IPS-18c (cell line): ENCODE measurements around the gene NOTCH2.
"Not testable (repeated sequence)": the region's sequence is repeated elsewhere in the genome, so short reads cannot be mapped to it uniquely, and the experiment has no call there.

Source experiments
- H3K4me3 ChIP-seq: 2 replicates; pipeline ENCODE4 v1.7.0; 2013; ENCODE audit warnings: low read depth, mild to moderate bottlenecking, low read length, moderate library complexity; ENCODE audit not compliant: insufficient read depth
- H3K9me3 ChIP-seq: one replicate; pipeline ENCODE4 v1.6.1; 2013; ENCODE audit warnings: mild to moderate bottlenecking, low read length, moderate library complexity; ENCODE audit not compliant: control insufficient read depth, insufficient read depth

The NOTCH2 gene

GRCh38 chr1:120069067-120069919 lies at the start of gene NOTCH2:
NOTCH2 (minus strand) TSS chr1:120069662; CDS start chr1:120069406, 256 bp downstream.
- H3K4me3 ChIP-seq = peak within 1 kb of the TSS; percentile 43; the same call in 1 of the 2 replicates
- H3K9me3 ChIP-seq = not testable (repeated sequence)

DNA sequence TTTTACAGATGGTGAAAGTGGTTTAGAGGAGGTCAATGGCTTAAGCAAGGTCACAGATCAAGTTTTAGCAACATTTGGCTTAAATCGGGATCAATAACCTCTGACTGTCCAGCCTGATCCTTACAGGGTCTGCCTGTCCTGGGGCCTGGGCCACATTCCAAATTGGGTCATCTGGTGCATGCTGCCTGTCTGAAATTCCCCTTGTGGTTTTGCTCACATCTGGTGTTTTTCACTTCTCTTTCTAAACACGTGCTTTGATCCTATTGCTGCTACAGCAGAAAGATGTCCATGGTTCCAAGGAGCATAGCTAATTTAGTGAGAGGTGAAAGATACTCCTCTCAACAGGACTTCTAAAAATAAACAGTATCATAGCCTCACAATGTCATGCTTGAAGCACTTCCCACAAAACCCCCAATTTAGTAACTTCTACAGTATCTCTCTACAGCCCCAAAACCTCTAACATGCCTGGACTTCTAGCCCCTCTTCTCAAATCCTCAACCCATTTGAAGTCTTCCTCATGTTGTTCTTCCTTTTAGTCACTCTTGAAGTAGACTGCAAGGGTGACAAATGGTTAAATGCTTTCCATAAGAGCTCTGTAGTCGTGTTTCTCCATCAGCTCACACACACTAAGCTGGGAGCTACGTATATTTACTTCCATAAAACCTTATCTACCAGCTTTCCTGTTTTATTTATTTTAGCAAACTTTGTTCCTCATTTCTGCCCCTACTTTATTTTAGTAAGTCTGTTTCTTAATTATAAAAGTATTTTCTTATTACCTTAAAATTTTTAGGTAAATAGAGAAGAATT lies 48.1 kb upstream of the NOTCH2 start:
- not testable (repeated sequence) for H3K9me3 ChIP-seq, H3K4me3 ChIP-seq

DNA sequence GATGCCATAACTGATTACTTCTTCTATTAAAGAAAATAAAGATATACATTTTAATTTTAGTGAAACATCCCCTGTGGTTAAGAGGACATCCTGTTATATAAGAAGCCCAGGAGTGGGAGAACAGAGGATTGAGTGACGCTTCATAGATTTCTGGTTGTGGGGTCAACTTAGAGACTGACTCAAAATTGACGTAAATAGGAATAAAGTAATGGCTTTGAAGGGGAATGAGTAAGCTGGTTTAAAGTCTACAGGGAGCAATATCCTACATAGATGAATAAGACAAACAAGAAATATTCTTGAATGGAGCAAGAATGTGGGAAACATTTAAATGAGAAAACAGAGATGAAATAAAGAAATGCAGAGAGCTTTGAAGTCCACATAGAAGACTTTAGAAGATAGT lies 46.6 kb upstream of the NOTCH2 start:
- H3K9me3 ChIP-seq, H3K4me3 ChIP-seq: not testable (repeated sequence)

DNA sequence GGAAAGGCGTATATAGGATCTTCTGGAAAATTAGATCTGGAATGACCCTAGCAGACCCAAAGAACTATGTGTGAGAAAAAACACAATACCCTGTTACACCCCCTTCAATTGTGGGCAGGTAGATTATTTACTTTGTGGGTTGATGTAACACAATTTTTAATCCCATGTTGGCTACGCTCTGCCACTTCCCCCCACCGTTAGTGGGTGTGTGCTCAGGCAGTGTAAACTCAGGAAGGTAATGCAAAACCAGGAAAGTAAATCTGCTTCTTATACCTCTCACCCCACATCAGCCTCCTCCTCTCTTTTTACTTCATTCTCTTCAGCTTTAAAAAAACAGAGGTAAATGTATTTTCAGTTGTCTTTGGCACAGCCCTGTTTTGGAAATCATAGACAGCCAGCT lies 43.7 kb upstream of the NOTCH2 start:
- H3K9me3 ChIP-seq, H3K4me3 ChIP-seq: not testable (repeated sequence)

DNA sequence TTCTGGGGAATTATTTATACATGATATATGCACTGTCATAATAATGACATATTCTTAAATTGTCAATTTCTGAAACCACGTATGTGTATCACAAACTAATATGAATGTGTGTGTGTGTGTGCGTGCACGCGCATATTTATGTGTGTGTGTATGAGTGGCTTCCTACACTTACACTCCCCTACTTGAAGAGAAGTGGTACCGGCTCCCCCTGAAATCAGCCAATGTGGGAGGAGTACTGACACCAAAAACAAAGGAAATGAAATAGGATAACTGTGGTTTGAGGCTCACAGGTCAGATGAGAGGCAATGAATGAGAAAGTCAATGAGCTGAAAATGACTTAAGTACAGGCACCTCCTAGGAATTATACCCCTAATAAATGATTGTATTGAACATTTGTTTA lies 42.8 kb upstream of the NOTCH2 start:
- not testable (repeated sequence) for H3K4me3 ChIP-seq, H3K9me3 ChIP-seq

DNA sequence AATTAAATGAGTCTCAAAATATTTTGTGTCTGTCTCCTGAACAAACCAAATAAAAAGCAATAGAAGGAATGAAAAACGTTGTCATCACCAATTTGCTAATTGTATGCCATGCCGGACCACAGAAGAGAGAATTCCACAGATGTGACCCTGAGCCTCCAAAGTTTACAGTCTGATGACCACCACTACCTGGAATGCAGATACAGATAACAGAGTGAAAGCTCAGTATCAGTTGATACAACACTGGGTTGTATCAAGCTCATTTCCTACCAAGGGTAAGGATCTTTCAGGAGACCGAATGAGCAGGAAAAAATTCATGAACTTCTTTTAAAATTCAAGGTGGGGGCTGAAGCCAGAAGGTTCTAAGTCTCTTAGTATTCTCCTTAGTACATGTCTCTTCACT lies 42.3 kb upstream of the NOTCH2 start:
- H3K4me3 ChIP-seq, H3K9me3 ChIP-seq: not testable (repeated sequence)

DNA sequence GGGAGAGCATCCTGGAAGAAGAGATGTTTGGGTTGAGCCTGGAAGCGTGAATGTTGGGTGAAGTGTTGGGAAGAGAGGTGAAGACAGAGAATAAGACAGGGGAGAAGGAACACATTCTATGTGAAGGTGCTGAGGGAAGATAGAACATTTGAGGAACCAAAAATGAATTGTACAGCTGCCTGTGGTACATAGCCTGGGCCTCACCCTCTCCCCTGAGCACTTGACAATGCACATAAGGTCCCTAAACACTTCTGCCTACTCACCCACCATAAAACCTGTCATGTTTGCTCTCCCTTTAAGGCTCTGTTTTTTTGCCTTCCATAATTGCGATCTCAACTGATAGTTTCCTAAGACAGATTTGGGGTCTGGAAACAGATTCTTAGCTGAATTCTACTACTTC lies 41.5 kb upstream of the NOTCH2 start:
- not testable (repeated sequence) for H3K9me3 ChIP-seq, H3K4me3 ChIP-seq

DNA sequence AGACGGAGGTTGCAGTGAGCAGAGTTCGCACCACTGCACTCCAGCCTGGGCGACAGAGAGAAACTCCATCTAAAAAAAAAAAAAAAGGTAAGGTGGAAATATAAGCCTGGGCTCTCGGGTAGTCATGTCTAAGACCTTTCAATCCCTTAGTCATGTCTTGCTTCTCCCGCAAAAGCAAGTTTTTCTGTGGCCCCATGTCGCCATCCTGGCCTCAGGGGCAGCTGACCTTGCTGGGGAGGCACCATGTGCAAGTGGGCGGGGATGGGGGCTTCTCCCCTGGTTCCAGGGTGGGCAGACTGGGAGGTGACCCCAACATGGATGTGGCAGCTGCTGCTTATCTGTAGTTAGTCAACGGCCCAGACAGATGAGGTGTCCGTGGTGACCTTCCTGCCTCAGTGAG lies 40.2 kb upstream of the NOTCH2 start:
- not testable (repeated sequence) for H3K4me3 ChIP-seq, H3K9me3 ChIP-seq

GRCh38 chr1:120109180-120109579 lies 39.7 kb upstream of the NOTCH2 start:
- H3K4me3 ChIP-seq, H3K9me3 ChIP-seq: not testable (repeated sequence)

GRCh38 chr1:120105288-120105687 lies 35.8 kb upstream of the NOTCH2 start:
- H3K9me3 ChIP-seq, H3K4me3 ChIP-seq: not testable (repeated sequence)

DNA sequence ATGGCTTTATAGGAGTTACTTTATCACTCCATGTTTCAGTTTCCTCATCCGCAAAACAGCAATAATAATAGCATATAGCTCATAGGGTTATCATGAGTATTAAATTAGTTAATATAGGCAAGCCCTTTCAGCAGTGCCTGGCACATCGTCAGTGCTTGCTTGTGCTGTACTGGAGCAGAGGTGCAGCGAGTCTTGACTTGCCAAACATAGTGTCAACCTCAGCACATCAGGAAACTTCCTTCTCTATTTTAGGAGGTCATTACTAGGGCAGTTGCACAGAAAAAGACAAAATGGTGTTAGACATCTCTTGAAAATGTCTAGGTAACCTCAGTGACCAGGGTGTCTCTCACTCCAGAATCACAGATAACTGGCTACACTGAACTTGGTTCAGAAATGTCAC lies 34.3 kb upstream of the NOTCH2 start:
- H3K4me3 ChIP-seq, H3K9me3 ChIP-seq: not testable (repeated sequence)

DNA sequence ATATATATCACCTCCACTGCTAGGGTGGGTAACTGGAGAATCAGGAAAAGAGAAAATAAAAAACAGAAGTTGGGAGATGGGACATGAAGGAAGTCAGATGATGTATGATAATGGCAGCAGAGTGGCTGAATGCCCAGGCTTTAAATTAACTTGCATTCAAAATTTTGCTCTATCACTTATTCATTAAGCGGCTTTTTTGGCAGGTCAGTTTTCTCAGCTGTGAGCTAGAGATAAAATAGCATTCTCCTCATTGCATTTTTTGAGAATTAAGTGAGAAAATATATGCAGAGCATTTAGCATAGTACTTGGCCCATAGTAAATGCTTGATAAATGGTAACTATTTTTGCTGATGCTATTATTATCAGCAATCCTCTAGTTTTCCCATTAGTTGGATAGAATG lies 32.1 kb upstream of the NOTCH2 start:
- not testable (repeated sequence) for H3K4me3 ChIP-seq, H3K9me3 ChIP-seq

DNA sequence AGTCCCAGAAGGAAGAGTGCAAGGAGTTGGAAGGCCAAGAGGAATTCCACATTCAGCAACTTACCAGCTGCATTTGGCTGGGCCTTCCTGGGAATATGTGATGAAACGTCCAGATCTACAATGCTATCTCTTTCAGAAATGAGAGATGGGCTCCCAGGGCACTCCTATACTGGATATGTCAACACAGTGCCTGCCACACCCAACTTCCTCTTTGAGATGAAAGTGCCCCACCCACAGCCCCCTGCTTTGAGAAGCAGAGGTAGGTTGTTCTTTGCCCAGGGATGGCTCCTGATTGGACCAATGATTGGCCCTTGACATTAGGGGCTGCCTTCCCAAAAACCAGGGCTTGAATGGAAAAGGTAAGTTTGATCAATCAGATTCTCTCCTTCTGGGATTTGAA lies 31.1 kb upstream of the NOTCH2 start:
- not testable (repeated sequence) for H3K9me3 ChIP-seq, H3K4me3 ChIP-seq

- not testable (repeated sequence) for H3K9me3 ChIP-seq, H3K4me3 ChIP-seq
Measured at GRCh38 chr1:120098986-120099759, 29.7 kb upstream of the NOTCH2 start.

- not testable (repeated sequence) for H3K4me3 ChIP-seq, H3K9me3 ChIP-seq
Measured at GRCh38 chr1:120096981-120097545, 27.6 kb upstream of the NOTCH2 start.

DNA sequence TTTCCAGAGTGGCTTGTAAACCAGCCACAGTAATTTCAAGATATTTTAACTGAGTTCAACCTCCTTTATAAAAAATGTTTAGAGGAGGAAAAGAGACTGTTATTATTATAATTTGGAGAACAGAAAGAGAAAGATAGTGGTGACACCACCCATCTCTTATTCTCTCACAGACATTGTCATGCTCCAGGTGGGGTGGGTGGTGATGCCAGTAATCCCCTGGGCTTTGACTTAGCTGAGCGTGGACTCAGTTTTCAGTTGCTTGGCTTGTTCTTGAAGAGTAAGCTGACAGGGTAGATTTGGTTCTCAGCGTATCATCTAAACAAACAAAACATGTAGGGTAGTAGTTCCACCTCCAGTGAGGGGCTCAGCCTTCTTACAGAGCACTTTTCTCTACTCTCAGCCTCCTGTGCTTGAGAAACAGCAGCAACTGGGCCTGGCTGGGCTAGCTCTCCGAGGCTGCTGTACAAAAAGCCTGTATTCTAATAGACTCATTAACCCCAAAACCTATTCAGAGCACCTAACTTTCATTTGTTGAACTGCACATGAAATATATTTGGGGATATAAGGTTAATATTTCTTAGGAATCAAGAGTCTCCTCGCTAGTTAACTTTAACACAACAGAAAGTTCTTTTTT lies 24.2 kb upstream of the NOTCH2 start:
- not testable (repeated sequence) for H3K4me3 ChIP-seq, H3K9me3 ChIP-seq
